NCI-H774 (cell line): ENCODE data around the gene UBASH3B.

Experiments used
- DNase-seq: peaks from one replicate; lab custom pipeline; 2025; lab: John Stamatoyannopoulos, UW

Gene UBASH3B

GRCh38 chr11:122785031-122785541 lies 129.6 kb downstream of the UBASH3B start:
- no peak for DNase-seq

GRCh38 chr11:122786896-122787295 lies 131.4 kb downstream of the UBASH3B start:
- no peak for DNase-seq

GRCh38 chr11:122788781-122789535 lies 133.4 kb downstream of the UBASH3B start:
- no peak for DNase-seq

GRCh38 chr11:122789907-122790306 lies 134.4 kb downstream of the UBASH3B start:
- no peak for DNase-seq

GRCh38 chr11:122791411-122791810 lies 135.9 kb downstream of the UBASH3B start:
- no peak for DNase-seq

- DNase-seq: no peak
Measured at GRCh38 chr11:122791836-122792235, 136.3 kb downstream of the UBASH3B start.

- no peak for DNase-seq
Measured at GRCh38 chr11:122793515-122793914, 138.0 kb downstream of the UBASH3B start.

GRCh38 chr11:122795307-122795706 lies 139.8 kb downstream of the UBASH3B start:
- DNase-seq: no peak

GRCh38 chr11:122796128-122796717 lies 140.7 kb downstream of the UBASH3B start:
- peak; percentile 9 for DNase-seq

- no peak for DNase-seq
Measured at GRCh38 chr11:122797651-122798050, 142.1 kb downstream of the UBASH3B start.

- DNase-seq: no peak
Measured at GRCh38 chr11:122799406-122800105, 144.0 kb downstream of the UBASH3B start.

- DNase-seq: no peak
Measured at GRCh38 chr11:122802876-122803275, 147.4 kb downstream of the UBASH3B start.

- DNase-seq: no peak
Measured at GRCh38 chr11:122803306-122803705, 147.8 kb downstream of the UBASH3B start.

GRCh38 chr11:122803716-122804115 lies 148.2 kb downstream of the UBASH3B start:
- DNase-seq: no peak

GRCh38 chr11:122804161-122804560 lies 148.6 kb downstream of the UBASH3B start:
- DNase-seq: no peak

- DNase-seq: no peak
Measured at GRCh38 chr11:122804796-122805195, 149.3 kb downstream of the UBASH3B start.

GRCh38 chr11:122807731-122808477 lies 152.4 kb downstream of the UBASH3B start:
- DNase-seq: no peak

GRCh38 chr11:122808478-122808869 lies 153.0 kb downstream of the UBASH3B start:
- no peak for DNase-seq

- no peak for DNase-seq
Measured at GRCh38 chr11:122809866-122810265, 154.3 kb downstream of the UBASH3B start.

GRCh38 chr11:122811721-122812120 lies 156.2 kb downstream of the UBASH3B start:
- no peak for DNase-seq

- no peak for DNase-seq
Measured at GRCh38 chr11:122812638-122813037, 157.1 kb downstream of the UBASH3B start.
